Measurements from ENCODE around the gene FCHO2.

The FCHO2 gene

GRCh38 chr5:73097740-73098139 lies 141.9 kb downstream of the FCHO2 start:
- TF ChIP-seq, protein P1, sequence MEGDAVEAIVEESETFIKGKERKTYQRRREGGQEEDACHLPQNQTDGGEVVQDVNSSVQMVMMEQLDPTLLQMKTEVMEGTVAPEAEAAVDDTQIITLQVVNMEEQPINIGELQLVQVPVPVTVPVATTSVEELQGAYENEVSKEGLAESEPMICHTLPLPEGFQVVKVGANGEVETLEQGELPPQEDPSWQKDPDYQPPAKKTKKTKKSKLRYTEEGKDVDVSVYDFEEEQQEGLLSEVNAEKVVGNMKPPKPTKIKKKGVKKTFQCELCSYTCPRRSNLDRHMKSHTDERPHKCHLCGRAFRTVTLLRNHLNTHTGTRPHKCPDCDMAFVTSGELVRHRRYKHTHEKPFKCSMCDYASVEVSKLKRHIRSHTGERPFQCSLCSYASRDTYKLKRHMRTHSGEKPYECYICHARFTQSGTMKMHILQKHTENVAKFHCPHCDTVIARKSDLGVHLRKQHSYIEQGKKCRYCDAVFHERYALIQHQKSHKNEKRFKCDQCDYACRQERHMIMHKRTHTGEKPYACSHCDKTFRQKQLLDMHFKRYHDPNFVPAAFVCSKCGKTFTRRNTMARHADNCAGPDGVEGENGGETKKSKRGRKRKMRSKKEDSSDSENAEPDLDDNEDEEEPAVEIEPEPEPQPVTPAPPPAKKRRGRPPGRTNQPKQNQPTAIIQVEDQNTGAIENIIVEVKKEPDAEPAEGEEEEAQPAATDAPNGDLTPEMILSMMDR (IDR thresholded peaks at IDR 0.05; ENCODE audit: poor library complexity, severe bottlenecking): no peak
- no peak for ATAC-seq (ENCODE audit: low read depth)
- H3K27me3 ChIP-seq (ENCODE audit: insufficient read depth, poor library complexity, severe bottlenecking): no peaks in the 10 kb centered on the region

GRCh38 chr5:73100109-73100508 lies 144.3 kb downstream of the FCHO2 start:
- ATAC-seq (ENCODE audit: low read depth): no peak
- H3K4me3 ChIP-seq (ENCODE audit: severe bottlenecking): no peak overlapping the region
- no peak overlapping the region for H3K27ac ChIP-seq (ENCODE audit: poor library complexity, severe bottlenecking)
- H3K9me3 ChIP-seq (ENCODE audit: severe bottlenecking): no peaks in the 10 kb centered on the region
- no peak for DNase-seq (ENCODE audit: low spot score)
- TF ChIP-seq, protein P1 (IDR thresholded peaks at IDR 0.05; ENCODE audit: poor library complexity, severe bottlenecking): no peak
- H3K27me3 ChIP-seq (ENCODE audit: insufficient read depth, poor library complexity, severe bottlenecking): no peaks in the 10 kb centered on the region
- no peaks in the 10 kb centered on the region for H3K36me3 ChIP-seq (ENCODE audit: low read depth)
- H3K4me1 ChIP-seq (ENCODE audit: insufficient read depth, poor library complexity, severe bottlenecking): no peaks in the 10 kb centered on the region

More at GRCh38 chr5:73097740-73098139, 141.9 kb downstream of the FCHO2 start:
- DNase-seq (ENCODE audit: low spot score): no peak
- no peak overlapping the region for H3K4me3 ChIP-seq (ENCODE audit: severe bottlenecking)
- H3K27ac ChIP-seq (ENCODE audit: poor library complexity, severe bottlenecking): no peak overlapping the region
- peaks cover 9% of the 10 kb centered on the region for H3K4me1 ChIP-seq (ENCODE audit: insufficient read depth, poor library complexity, severe bottlenecking)
- H3K9me3 ChIP-seq (ENCODE audit: severe bottlenecking): no peaks in the 10 kb centered on the region
- H3K36me3 ChIP-seq (ENCODE audit: low read depth): no peaks in the 10 kb centered on the region

- H3K9me3 ChIP-seq (ENCODE audit: severe bottlenecking): no peaks in the 10 kb centered on the region
- no peak for DNase-seq (ENCODE audit: low spot score)
- H3K27ac ChIP-seq (ENCODE audit: poor library complexity, severe bottlenecking): no peak overlapping the region
These were observed 148.0 kb downstream of the FCHO2 start for GRCh38 chr5:73103870-73104299.

DNA sequence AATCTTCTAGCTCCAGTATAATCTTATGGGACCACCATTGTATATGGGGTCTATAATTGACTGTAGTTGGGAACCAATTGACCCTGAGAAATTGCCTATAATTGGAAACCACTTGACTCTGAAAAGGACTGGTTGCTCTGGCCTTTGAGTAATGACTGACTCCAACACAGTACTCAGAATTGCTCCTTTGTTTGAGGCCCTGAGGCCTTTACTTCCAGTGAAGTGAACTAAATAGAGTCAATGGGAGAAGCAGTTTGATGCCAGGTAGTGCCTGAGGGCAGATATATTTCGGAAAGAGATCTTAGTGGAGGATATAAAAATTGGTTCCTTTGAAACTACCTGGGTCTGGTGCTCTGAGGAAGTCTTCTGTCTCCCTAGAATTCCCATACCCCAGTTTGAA lies 148.5 kb downstream of the FCHO2 start:
- DNase-seq (ENCODE audit: low spot score): no peak
- Histone ChIP-seq H3K9me3 (ENCODE audit: severe bottlenecking) (no peaks in the 10 kb centered on the region), H3K4me1 (ENCODE audit: insufficient read depth, poor library complexity, severe bottlenecking) (no peaks in the 10 kb centered on the region), H3K4me3 (ENCODE audit: severe bottlenecking) (no peak overlapping the region), H3K27me3 (ENCODE audit: insufficient read depth, poor library complexity, severe bottlenecking) (no peaks in the 10 kb centered on the region), H3K27ac (ENCODE audit: poor library complexity, severe bottlenecking) (no peak overlapping the region), H3K36me3 (ENCODE audit: low read depth) (no peaks in the 10 kb centered on the region)
- TF ChIP-seq, protein P1 (IDR thresholded peaks at IDR 0.05; ENCODE audit: poor library complexity, severe bottlenecking): no peak
- ATAC-seq (ENCODE audit: low read depth): no peak

More at GRCh38 chr5:73103870-73104299, 148.0 kb downstream of the FCHO2 start:
- TF ChIP-seq, protein P1 (IDR thresholded peaks at IDR 0.05; ENCODE audit: poor library complexity, severe bottlenecking): no peak
- Histone ChIP-seq H3K4me3 (ENCODE audit: severe bottlenecking) (no peak overlapping the region), H3K4me1 (ENCODE audit: insufficient read depth, poor library complexity, severe bottlenecking) (no peaks in the 10 kb centered on the region), H3K27me3 (ENCODE audit: insufficient read depth, poor library complexity, severe bottlenecking) (no peaks in the 10 kb centered on the region), H3K36me3 (ENCODE audit: low read depth) (no peaks in the 10 kb centered on the region)
- no peak for ATAC-seq (ENCODE audit: low read depth)

DNA sequence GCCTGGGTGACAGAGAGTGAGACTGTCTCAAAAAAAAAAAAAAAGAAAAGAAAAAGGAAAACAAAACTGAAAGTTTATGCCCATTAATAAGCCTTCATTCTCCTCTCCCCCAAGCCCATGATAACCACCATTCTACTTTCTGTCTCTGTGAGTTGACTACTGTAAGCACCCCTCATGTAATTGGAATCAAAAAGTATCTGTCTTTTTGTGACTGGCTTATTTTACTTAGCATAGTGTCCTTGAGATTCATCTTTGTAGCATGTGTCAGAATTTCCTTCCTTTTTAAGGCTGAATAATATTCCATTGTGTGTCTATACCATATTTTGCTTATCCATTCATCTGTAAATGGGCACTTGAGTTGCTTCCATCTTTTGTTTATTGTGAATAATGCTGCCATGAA lies 150.5 kb downstream of the FCHO2 start:
- ATAC-seq (ENCODE audit: low read depth) (no peak), DNase-seq (ENCODE audit: low spot score) (no peak)
- no peaks in the 10 kb centered on the region for H3K36me3 ChIP-seq (ENCODE audit: low read depth)
- TF ChIP-seq, protein P1 (IDR thresholded peaks at IDR 0.05; ENCODE audit: poor library complexity, severe bottlenecking): no peak
- no peaks in the 10 kb centered on the region for H3K4me1 ChIP-seq (ENCODE audit: insufficient read depth, poor library complexity, severe bottlenecking)
- no peak overlapping the region for H3K4me3 ChIP-seq (ENCODE audit: severe bottlenecking)
- H3K27ac ChIP-seq (ENCODE audit: poor library complexity, severe bottlenecking): no peak overlapping the region
- H3K27me3 ChIP-seq (ENCODE audit: insufficient read depth, poor library complexity, severe bottlenecking): no peaks in the 10 kb centered on the region
- no peaks in the 10 kb centered on the region for H3K9me3 ChIP-seq (ENCODE audit: severe bottlenecking)

All from RWPE2 (cell line).